GM21786 (cell line): Measurements from ENCODE around the gene RIN3.

Source experiments
- ATAC-seq: cut with Tn5 transposase; IDR thresholded peaks from one replicate; pipeline ENCODE4 v1.9.1; 2021; ENCODE audit not compliant: unreplicated experiment

The RIN3 gene

DNA sequence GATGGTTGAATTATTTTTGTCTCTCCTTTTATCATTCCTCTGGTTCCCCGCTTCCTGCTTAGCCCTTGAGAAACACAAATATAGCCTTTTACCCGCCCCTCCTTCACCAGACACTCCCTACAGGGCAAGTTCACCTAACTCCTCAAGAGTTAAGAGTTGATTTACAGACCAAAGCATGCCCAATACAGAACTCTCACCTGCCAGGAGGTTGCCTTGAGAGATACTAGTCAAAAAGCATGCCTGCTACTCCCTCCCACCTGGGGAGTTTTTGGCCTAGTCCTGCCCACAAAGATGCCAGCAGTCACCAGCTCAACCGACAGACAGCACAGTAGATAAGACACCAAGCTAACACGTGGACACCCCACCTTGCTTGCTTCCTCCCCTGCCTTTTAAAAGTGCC lies 223.6 kb downstream of the RIN3 start:
- no peak for ATAC-seq

- ATAC-seq: no peak
Measured at GRCh38 chr14:92737619-92738188, 224.1 kb downstream of the RIN3 start.
